NCI-H2171 (cell line): Measurements from ENCODE around the gene TNRC18.
"Not testable (repeated sequence)": the region's sequence is repeated elsewhere in the genome, so short reads cannot be mapped to it uniquely, and the experiment has no call there.

Experiments used
- DNase-seq: peaks from one replicate; lab custom pipeline; 2025; lab: John Stamatoyannopoulos, UW

Gene TNRC18

GRCh38 chr7:5291301-5291700, 132.3 kb downstream of the TNRC18 start:
- no peak for DNase-seq

- no peak for DNase-seq
These were observed 134.3 kb downstream of the TNRC18 start for GRCh38 chr7:5289355-5289754.

GRCh38 chr7:5288560-5288959, 135.1 kb downstream of the TNRC18 start:
- not testable (repeated sequence) for DNase-seq

GRCh38 chr7:5287802-5288201, 135.8 kb downstream of the TNRC18 start:
- no peak for DNase-seq

- not testable (repeated sequence) for DNase-seq
These were observed 136.3 kb downstream of the TNRC18 start for GRCh38 chr7:5287373-5287772.

- no peak for DNase-seq
These were observed 136.7 kb downstream of the TNRC18 start for GRCh38 chr7:5286933-5287332.

GRCh38 chr7:5284304-5285281, 139.0 kb downstream of the TNRC18 start:
- peak; percentile 58 for DNase-seq

- DNase-seq = no peak
These were observed 140.0 kb downstream of the TNRC18 start for GRCh38 chr7:5283421-5284303.

- peak; percentile 27 for DNase-seq
These were observed 140.9 kb downstream of the TNRC18 start, which contains the start of gene SLC29A4 for GRCh38 chr7:5282543-5283316. SLC29A4 (plus strand) TSS chr7:5282943; CDS start chr7:5287817, 4,874 bp downstream.

GRCh38 chr7:5281598-5282500, 141.8 kb downstream of the TNRC18 start:
- DNase-seq = not testable (repeated sequence)

GRCh38 chr7:5279734-5280133, 143.9 kb downstream of the TNRC18 start:
- DNase-seq = no peak

GRCh38 chr7:5278766-5279165, 144.9 kb downstream of the TNRC18 start:
- DNase-seq = no peak

- peak; percentile 22 for DNase-seq
These were observed 147.0 kb downstream of the TNRC18 start for GRCh38 chr7:5276611-5277010.

- not testable (repeated sequence) for DNase-seq
These were observed 147.5 kb downstream of the TNRC18 start for GRCh38 chr7:5276123-5276522.

GRCh38 chr7:5275510-5275909, 148.1 kb downstream of the TNRC18 start:
- peak; percentile 76 for DNase-seq

- peak; percentile 19 for DNase-seq
These were observed 148.6 kb downstream of the TNRC18 start for GRCh38 chr7:5274985-5275431.

- no peak for DNase-seq
These were observed 149.2 kb downstream of the TNRC18 start for GRCh38 chr7:5274441-5274840.

GRCh38 chr7:5273831-5274405, 149.7 kb downstream of the TNRC18 start:
- DNase-seq = peak; percentile 40

- no peak for DNase-seq
These were observed 152.8 kb downstream of the TNRC18 start for GRCh38 chr7:5270788-5271187.

GRCh38 chr7:5269992-5270657, 153.5 kb downstream of the TNRC18 start:
- DNase-seq = not testable (repeated sequence)
